SK-N-MC (cell line): ENCODE results near the gene KRTAP3-2.

ENCODE experiments used
- EZH2 ChIP-seq: fragments of 200-600 bp; sonication (generic); IDR thresholded peaks from one replicate; pipeline ENCODE4 v1.6.1; 2017; ENCODE audit warnings: antibody characterized with exemption
- POLR2AphosphoS5 ChIP-seq: IDR thresholded peaks from 2 replicates; pipeline ENCODE4 v1.6.1; 2012; ENCODE audit warnings: mild to moderate bottlenecking, low read depth, low read length, borderline replicate concordance

GRCh38 chr17:40951011-40951622 lies 48.6 kb downstream of the KRTAP3-2 start:
- TF ChIP-seq EZH2 (no peak), POLR2AphosphoS5 (no peak)
